Right lung (tissue), 5 donors: ENCODE results near the gene TIMELESS. TPM values are rescaled to one million over a fixed set of nuclear protein-coding genes. Genes with fewer than 3 reads are reported as not detected.
"Not testable (repeated sequence)": the region's sequence is repeated elsewhere in the genome, so short reads cannot be mapped to it uniquely, and the experiment has no call there.

Experiments used
- DNase-seq, 2 donors: peaks; one replicate each; pipeline ENCODE4 v3.0.0-alpha.2; 2013
- polyA plus RNA-seq, 5 donors: library from polyadenylated mRNA; unstranded; fragments of 120-200 nt; gene quantifications; one replicate each; pipeline versions ENCODE4 v1.2.1 to v1.2.3, GENCODE V29; 2013; ENCODE audit warnings: inconsistent platforms in 1 of 5, low replicate concordance in 1 of 5; ENCODE audit not compliant: insufficient read length in 5 of 5, insufficient read depth in 1 of 5

Gene TIMELESS
- polyA plus RNA-seq, 5 donors, result 26.5 to 35.6 (median 31.1) TPM

GRCh38 chr12:56468216-56469006 is 19.2 kb upstream of the TIMELESS start, which contains the start of gene SPRYD4:
SPRYD4 (plus strand) TSS chr12:56468578; CDS start chr12:56468592, 14 bp downstream.
- peak; percentile 92 for DNase-seq

- DNase-seq, result no peak
These were observed 13.3 kb upstream of the TIMELESS start for GRCh38 chr12:56462565-56462964.

- DNase-seq, result no peak
These were observed 12.3 kb upstream of the TIMELESS start for GRCh38 chr12:56461235-56462159.

- no peak for DNase-seq
These were observed 8.6 kb upstream of the TIMELESS start for GRCh38 chr12:56457817-56458216.

GRCh38 chr12:56454557-56454956 is 5.3 kb upstream of the TIMELESS start, which contains the start of gene MIP:
MIP (minus strand) TSS chr12:56454657; CDS start chr12:56454613, 44 bp downstream.
- no peak for DNase-seq

GRCh38 chr12:56451147-56451546 is 1.9 kb upstream of the TIMELESS start:
- no peak for DNase-seq

GRCh38 chr12:56450241-56450640 is 1.0 kb upstream of the TIMELESS start:
- no peak for DNase-seq

GRCh38 chr12:56449622-56449984 is 377 bp upstream of the TIMELESS start:
- DNase-seq, result no peak

GRCh38 chr12:56443208-56443607 is 6.0 kb downstream of the TIMELESS start:
- not testable (repeated sequence) for DNase-seq

GRCh38 chr12:56437430-56438176 is 11.6 kb downstream of the TIMELESS start:
- no peak for DNase-seq

GRCh38 chr12:56434828-56435227 is 14.4 kb downstream of the TIMELESS start:
- DNase-seq, result no peak

- DNase-seq, result no peak
These were observed 17.4 kb downstream of the TIMELESS start for GRCh38 chr12:56431850-56432249.

- no peak for DNase-seq
These were observed 17.9 kb downstream of the TIMELESS start for GRCh38 chr12:56431288-56431687.

GRCh38 chr12:56425940-56426438 is 23.2 kb downstream of the TIMELESS start:
- no peak for DNase-seq

GRCh38 chr12:56425193-56425592 is 24.0 kb downstream of the TIMELESS start:
- no peak for DNase-seq

GRCh38 chr12:56420411-56420810 is 28.8 kb downstream of the TIMELESS start:
- no peak for DNase-seq

- DNase-seq, result no peak
These were observed 31.5 kb downstream of the TIMELESS start for GRCh38 chr12:56417739-56418138.

GRCh38 chr12:56414401-56414800 is 34.8 kb downstream of the TIMELESS start:
- DNase-seq, result no peak

- no peak for DNase-seq
These were observed 35.8 kb downstream of the TIMELESS start for GRCh38 chr12:56413392-56413791.

GRCh38 chr12:56411781-56412639 is 37.2 kb downstream of the TIMELESS start:
- no peak for DNase-seq

- no peak for DNase-seq
These were observed 38.5 kb downstream of the TIMELESS start for GRCh38 chr12:56410768-56411167.
